ENCODE results near the gene KCTD3. TPM values are rescaled to one million over a fixed set of nuclear protein-coding genes. Genes with fewer than 3 reads are reported as not detected.

The KCTD3 gene
- total RNA-seq, 2 donors from 2014 or later = 0.59 to 6.5 TPM

- Mint-ChIP-seq H3K9me3 (no peaks in the 10 kb centered on the region), H3K27ac (no peak overlapping the region), H3K36me3 (peaks cover 0 to 2% of the 10 kb centered on the region in 2 donors)
- DNase-seq (ENCODE audit: low spot score in 2 of 2) (no peak), ATAC-seq (no peak)
Observed at GRCh38 chr1:215625949-215626348, 58.8 kb downstream of the KCTD3 start.

GRCh38 chr1:215631040-215631439 is 63.9 kb downstream of the KCTD3 start:
- H3K36me3 Mint-ChIP-seq = no peaks in the 10 kb centered on the region
- H3K27ac Mint-ChIP-seq = no peak overlapping the region
- DNase-seq (ENCODE audit: low spot score in 2 of 2) = no peak
- no peaks in the 10 kb centered on the region for H3K9me3 Mint-ChIP-seq
- no peak for ATAC-seq

GRCh38 chr1:215631489-215631888 is 64.4 kb downstream of the KCTD3 start:
- DNase-seq (ENCODE audit: low spot score in 2 of 2) (no peak), ATAC-seq (no peak)
- Mint-ChIP-seq H3K9me3 (no peaks in the 10 kb centered on the region), H3K36me3 (no peaks in the 10 kb centered on the region), H3K27ac (no peak overlapping the region)

- DNase-seq (ENCODE audit: low spot score in 2 of 2) (no peak), ATAC-seq (no peak)
- no peaks in the 10 kb centered on the region for H3K9me3 Mint-ChIP-seq
- H3K36me3 Mint-ChIP-seq = no peaks in the 10 kb centered on the region
- H3K27ac Mint-ChIP-seq = no peak overlapping the region
Observed at GRCh38 chr1:215635827-215636226, 68.7 kb downstream of the KCTD3 start.

- no peak for DNase-seq (ENCODE audit: low spot score in 2 of 2)
- no peak for ATAC-seq
- Mint-ChIP-seq H3K36me3 (no peaks in the 10 kb centered on the region), H3K9me3 (no peaks in the 10 kb centered on the region), H3K27ac (no peak overlapping the region)
Observed at GRCh38 chr1:215636258-215636965, 69.3 kb downstream of the KCTD3 start.

GRCh38 chr1:215637041-215637573 is 70.0 kb downstream of the KCTD3 start:
- Mint-ChIP-seq H3K36me3 (no peaks in the 10 kb centered on the region), H3K27ac (no peak overlapping the region)

GRCh38 chr1:215640429-215641148 is 73.5 kb downstream of the KCTD3 start:
- Mint-ChIP-seq H3K36me3 (no peaks in the 10 kb centered on the region), H3K9me3 (no peaks in the 10 kb centered on the region), H3K27ac (no peak overlapping the region)
- ATAC-seq (no peak), DNase-seq (ENCODE audit: low spot score in 2 of 2) (no peak)

More at GRCh38 chr1:215637041-215637573, 70.0 kb downstream of the KCTD3 start:
- DNase-seq (ENCODE audit: low spot score in 2 of 2) = no peak
- no peak for ATAC-seq
- H3K9me3 Mint-ChIP-seq = no peaks in the 10 kb centered on the region

GRCh38 chr1:215643592-215644321 is 76.7 kb downstream of the KCTD3 start:
- H3K9me3 Mint-ChIP-seq = peaks cover 0 to 4% of the 10 kb centered on the region in 2 donors
- H3K36me3 Mint-ChIP-seq = no peaks in the 10 kb centered on the region
- no peak overlapping the region for H3K27ac Mint-ChIP-seq
- DNase-seq (ENCODE audit: low spot score in 2 of 2) (no peak), ATAC-seq (no peak)

GRCh38 chr1:215645182-215645581 is 78.1 kb downstream of the KCTD3 start:
- DNase-seq (ENCODE audit: low spot score in 2 of 2) = no peak
- ATAC-seq = no peak
- Mint-ChIP-seq H3K36me3 (no peaks in the 10 kb centered on the region), H3K27ac (no peak overlapping the region), H3K9me3 (peaks cover 0 to 4% of the 10 kb centered on the region in 2 donors)

- H3K27ac Mint-ChIP-seq = no peak overlapping the region
- peaks cover 0 to 4% of the 10 kb centered on the region in 2 donors for H3K9me3 Mint-ChIP-seq
- H3K36me3 Mint-ChIP-seq = no peaks in the 10 kb centered on the region
- no peak for ATAC-seq
- DNase-seq (ENCODE audit: low spot score in 2 of 2) = no peak
Observed at GRCh38 chr1:215645861-215646260, 78.8 kb downstream of the KCTD3 start.

GRCh38 chr1:215647738-215648137 is 80.6 kb downstream of the KCTD3 start:
- H3K9me3 Mint-ChIP-seq = peaks cover 0 to 4% of the 10 kb centered on the region in 2 donors
- no peak overlapping the region for H3K27ac Mint-ChIP-seq
- H3K36me3 Mint-ChIP-seq = no peaks in the 10 kb centered on the region
- DNase-seq (ENCODE audit: low spot score in 2 of 2) (no peak), ATAC-seq (no peak)

- DNase-seq (ENCODE audit: low spot score in 2 of 2) (no peak), ATAC-seq (no peak)
- Mint-ChIP-seq H3K9me3 (peaks cover 0 to 4% of the 10 kb centered on the region in 2 donors), H3K36me3 (no peaks in the 10 kb centered on the region), H3K27ac (no peak overlapping the region)
Observed at GRCh38 chr1:215648957-215649356, 81.9 kb downstream of the KCTD3 start.

- no peak for DNase-seq (ENCODE audit: low spot score in 2 of 2)
- H3K36me3 Mint-ChIP-seq = no peaks in the 10 kb centered on the region
- H3K27ac Mint-ChIP-seq = no peak overlapping the region
- H3K9me3 Mint-ChIP-seq = peaks cover 0 to 4% of the 10 kb centered on the region in 2 donors
- no peak for ATAC-seq
Observed at GRCh38 chr1:215650446-215651149, 83.5 kb downstream of the KCTD3 start.

- Mint-ChIP-seq H3K9me3 (peaks cover 0 to 4% of the 10 kb centered on the region in 2 donors), H3K27ac (no peak overlapping the region), H3K36me3 (no peaks in the 10 kb centered on the region)
- DNase-seq (ENCODE audit: low spot score in 2 of 2) (no peak), ATAC-seq (no peak)
Observed at GRCh38 chr1:215651867-215652266, 84.8 kb downstream of the KCTD3 start.

- DNase-seq (ENCODE audit: low spot score in 2 of 2) (no peak), ATAC-seq (no peak)
- Mint-ChIP-seq H3K36me3 (no peaks in the 10 kb centered on the region), H3K9me3 (peaks cover 0 to 4% of the 10 kb centered on the region in 2 donors), H3K27ac (no peak overlapping the region)
Observed at GRCh38 chr1:215652371-215652770, 85.3 kb downstream of the KCTD3 start.

GRCh38 chr1:215657047-215657446 is 89.9 kb downstream of the KCTD3 start:
- Mint-ChIP-seq H3K9me3 (no peaks in the 10 kb centered on the region), H3K27ac (no peak overlapping the region), H3K36me3 (no peaks in the 10 kb centered on the region)
- ATAC-seq (no peak), DNase-seq (ENCODE audit: low spot score in 2 of 2) (no peak)
